ENCODE data around the gene USP24.
A peak's percentile ranks its signal among the peaks of the same experiment; 100 is the strongest.

Gene USP24, protein sequence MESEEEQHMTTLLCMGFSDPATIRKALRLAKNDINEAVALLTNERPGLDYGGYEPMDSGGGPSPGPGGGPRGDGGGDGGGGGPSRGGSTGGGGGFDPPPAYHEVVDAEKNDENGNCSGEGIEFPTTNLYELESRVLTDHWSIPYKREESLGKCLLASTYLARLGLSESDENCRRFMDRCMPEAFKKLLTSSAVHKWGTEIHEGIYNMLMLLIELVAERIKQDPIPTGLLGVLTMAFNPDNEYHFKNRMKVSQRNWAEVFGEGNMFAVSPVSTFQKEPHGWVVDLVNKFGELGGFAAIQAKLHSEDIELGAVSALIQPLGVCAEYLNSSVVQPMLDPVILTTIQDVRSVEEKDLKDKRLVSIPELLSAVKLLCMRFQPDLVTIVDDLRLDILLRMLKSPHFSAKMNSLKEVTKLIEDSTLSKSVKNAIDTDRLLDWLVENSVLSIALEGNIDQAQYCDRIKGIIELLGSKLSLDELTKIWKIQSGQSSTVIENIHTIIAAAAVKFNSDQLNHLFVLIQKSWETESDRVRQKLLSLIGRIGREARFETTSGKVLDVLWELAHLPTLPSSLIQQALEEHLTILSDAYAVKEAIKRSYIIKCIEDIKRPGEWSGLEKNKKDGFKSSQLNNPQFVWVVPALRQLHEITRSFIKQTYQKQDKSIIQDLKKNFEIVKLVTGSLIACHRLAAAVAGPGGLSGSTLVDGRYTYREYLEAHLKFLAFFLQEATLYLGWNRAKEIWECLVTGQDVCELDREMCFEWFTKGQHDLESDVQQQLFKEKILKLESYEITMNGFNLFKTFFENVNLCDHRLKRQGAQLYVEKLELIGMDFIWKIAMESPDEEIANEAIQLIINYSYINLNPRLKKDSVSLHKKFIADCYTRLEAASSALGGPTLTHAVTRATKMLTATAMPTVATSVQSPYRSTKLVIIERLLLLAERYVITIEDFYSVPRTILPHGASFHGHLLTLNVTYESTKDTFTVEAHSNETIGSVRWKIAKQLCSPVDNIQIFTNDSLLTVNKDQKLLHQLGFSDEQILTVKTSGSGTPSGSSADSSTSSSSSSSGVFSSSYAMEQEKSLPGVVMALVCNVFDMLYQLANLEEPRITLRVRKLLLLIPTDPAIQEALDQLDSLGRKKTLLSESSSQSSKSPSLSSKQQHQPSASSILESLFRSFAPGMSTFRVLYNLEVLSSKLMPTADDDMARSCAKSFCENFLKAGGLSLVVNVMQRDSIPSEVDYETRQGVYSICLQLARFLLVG (N-terminal part only)
- 233 to 319 (median 314) reads per million in 3 experiments for total RNA-seq

DNA sequence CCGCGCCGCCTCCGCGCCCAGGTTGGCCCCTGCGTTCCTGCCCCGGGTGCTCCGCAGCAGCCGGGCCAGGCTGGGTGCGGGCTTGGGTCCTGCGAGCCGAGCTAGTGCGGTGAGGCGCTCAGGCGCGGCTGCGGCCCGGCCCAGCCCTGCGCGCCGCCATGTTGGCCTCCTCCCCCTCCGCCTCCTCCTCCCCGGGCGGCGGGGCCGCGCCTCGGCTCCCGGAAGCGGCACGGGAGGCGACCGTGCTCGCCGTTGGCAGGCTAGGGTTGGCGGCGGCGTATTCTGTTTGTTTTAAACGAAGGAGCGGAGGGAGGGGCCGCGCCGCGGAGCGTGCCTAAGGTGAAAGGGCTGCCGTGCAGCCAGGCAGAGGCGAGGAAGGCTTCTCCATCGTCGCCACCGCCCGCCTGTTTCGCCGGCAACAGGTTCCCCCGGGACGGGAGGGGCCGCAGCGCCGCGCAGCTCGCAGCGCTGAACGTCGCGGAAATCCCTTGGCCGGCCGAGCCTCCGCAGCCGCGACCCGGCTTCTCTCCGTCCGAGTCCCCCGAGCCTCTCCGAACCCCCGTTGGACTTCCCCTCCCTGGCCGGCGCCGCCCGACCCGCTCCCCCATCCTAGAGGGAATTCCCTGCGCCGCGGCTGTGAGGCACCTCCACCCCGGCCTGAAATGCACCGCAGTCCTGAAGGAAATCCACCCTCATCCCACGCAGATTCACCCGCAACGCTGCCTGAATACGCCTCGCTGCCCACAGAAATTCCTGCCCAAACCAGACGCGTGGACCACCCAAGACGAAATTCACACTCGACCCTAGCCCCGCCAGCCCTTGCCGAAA lies at the start of gene USP24:
TSS of gene USP24 (minus strand) at position 171 of the 828 bp plus-strand sequence. CDS start 251 bp downstream, outside the sequence.
- peak; percentile 88 for DNase-seq

DNA sequence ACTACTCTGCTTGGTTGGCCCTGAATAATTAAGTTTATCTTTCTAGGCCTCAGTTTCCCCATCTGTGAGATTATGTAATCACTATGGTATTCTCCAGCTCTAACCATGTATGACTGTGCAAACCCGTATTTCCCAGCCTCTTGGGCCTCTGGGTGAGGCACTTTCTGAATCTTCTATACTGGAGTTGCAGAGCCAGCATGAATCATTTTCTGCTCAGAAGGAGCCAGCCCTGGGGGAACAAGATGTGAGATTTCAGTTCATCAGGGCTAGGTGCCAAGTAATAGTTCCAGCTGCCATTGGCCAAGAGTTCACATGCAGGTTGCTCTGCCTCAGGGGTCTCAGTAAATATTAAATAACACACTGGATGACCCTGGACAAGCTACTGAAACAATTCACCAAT lies 47.7 kb upstream of the USP24 start:
- no peak for DNase-seq

DNA sequence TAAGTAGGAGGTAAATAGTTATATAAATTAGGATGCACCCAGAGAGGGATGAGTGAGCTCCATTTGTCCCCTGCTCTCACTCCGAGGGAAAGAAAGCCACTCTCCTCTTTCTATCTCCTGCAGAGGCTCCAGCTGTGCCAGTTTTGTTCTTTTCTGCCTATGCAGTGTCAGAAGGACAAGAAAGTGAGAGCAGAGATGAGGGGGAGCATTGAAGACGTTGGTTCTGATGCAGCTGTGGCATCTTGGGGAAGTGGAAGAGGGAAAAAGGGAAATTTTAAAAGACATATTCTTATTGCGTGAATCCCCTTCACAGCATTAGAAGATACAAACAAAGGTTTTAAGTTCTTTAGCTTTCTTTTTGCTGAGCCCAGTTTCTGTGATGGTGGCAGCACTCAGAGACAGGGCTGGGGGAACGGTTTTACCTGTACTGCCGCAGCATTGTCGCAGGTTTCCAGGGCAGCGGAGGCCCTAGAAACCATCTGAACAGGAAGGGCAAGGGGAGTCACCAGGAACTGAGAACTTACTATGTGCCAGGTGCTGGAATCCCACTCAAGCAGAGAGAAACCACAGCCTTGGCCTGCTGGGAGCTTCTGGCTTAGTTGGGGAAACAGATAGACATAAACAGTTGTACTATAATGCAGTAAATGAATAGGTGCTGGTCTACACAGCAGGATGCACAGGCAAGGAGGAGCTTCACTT lies 44.9 kb upstream of the USP24 start:
- no peak for DNase-seq

DNA sequence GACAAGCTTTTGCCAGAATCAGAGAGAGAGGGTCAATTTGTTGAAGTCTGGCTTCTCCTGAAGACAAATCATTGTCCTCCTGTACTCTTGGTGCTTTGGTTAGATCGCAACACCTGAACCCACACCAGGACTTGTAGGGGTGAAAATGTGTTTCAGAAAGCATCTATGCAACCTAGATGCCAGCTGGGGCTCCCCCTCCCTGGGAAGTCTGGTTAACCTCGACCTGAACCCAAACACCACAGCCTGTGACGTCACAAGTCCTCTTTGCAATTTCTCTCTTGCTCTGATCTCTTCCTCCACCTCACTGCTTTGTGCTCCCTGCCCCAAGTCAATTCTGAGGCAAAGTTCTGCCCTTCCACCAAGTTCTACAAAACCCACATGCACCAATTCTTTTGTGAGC lies 42.8 kb upstream of the USP24 start:
- DNase-seq, result peak; percentile 75

DNA sequence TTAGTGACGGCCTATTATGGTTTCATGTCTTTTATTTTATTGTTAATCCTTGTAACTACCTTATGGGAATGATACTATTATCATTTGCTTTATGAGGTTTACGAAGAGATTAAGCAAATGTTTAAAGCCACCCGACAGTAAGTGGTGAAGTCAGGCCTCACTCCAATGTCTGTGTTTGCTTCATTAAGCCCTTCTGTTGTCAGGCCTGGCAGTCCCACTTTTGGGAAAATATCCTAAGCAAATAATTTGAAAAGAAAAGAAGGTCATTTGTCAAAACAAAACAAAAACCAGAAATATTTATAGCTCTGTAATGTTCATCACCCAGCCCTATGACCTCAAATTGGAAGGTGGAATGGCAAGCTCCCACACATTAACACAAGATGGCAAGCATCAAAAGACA lies 40.7 kb upstream of the USP24 start:
- no peak for DNase-seq

DNA sequence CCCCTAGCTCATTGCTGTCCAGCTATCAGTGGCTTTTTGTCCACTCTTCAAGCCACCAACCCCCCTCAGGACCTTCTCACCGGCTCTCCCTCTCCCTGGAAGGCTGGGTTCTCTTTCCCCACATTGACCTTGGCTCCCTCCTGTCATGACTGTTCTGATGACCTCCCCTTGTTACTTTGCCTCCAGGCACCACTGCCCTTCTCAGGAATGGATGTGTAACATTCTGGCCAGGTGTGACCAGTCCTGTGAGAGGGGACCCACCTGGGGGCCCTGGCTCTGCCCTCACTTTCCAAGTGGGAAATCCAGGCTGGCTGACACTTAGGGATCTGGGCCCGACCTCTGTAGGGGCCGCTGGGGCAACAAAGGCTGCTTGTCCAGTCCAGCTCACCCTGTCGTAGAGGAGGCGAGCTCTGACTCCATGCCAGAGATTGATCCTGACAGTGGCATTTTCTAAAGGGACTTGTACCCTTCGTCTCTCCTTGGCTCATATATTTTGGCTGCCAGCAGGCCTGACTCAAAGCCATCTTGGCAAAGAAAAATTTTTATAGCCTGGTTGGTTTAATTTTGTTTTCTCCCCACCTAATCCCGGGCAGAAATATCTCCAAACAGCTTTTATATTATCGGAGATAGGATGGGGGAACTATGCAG lies 37.9 kb upstream of the USP24 start:
- DNase-seq, result no peak

GRCh38 chr1:55250399-55251075 lies 35.4 kb upstream of the USP24 start:
- no peak for DNase-seq

- DNase-seq, result no peak
Observed at GRCh38 chr1:55249646-55250398, 34.7 kb upstream of the USP24 start.

GRCh38 chr1:55246896-55247295 lies 31.7 kb upstream of the USP24 start:
- DNase-seq, result no peak

DNA sequence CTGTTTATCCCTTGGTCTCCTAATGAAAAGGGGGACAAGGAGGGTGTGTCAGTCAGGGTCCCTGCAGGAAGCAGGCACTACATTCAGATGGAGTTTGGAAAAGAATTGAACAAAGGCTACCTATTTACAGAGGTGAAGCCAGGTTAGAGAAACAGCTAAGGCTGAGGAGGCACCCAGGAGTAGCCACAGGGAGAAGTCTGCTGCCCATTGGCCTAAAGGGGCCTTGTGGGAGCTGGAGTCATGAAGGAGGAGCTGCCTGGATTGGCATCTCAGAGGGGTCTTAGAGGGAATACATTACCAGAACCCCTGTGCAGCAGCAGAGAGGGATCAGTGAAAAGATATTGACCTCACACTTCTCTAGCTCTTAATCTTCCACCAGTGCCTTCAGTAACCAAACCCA lies 31.2 kb upstream of the USP24 start:
- no peak for DNase-seq

DNA sequence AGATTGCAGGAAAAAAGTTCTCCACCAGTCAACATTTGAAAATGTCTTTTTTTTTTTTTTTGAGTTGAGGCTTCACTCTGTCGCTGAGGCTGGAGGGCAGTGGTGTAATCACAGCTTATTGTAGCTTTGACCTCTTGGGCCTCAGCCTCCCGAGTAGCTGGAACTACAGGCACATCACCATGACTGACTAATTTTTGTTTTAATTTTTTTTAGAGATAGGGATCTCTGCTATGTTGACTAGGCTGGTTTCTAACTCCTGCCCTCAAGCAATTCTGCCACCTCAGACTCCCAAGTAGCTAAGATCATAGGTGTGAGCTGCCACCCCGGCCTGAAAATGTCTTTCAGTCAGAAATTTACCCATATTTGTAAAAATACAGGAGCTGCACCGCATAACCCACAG lies 30.6 kb upstream of the USP24 start:
- DNase-seq, result no peak

GRCh38 chr1:55244476-55245099 lies 29.4 kb upstream of the USP24 start:
- no peak for DNase-seq

DNA sequence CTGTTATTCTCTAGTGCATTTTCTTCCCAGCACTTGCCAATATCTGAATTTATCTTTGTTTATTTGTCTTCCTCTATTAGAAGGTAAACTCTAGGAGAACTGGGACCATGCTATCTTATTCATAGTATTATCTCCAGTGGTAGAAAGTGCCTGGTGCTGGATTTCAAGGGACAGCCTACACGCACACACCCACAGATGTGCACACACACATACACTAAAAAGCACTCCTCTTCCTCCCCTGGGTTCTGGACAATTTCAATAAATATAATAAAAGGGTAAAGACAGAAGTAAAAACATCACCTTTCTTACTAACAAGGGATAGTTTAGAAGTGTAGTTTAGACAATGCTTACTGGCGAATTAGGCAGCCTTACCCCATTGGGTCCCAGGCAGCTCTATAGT lies 28.5 kb upstream of the USP24 start:
- no peak for DNase-seq

DNA sequence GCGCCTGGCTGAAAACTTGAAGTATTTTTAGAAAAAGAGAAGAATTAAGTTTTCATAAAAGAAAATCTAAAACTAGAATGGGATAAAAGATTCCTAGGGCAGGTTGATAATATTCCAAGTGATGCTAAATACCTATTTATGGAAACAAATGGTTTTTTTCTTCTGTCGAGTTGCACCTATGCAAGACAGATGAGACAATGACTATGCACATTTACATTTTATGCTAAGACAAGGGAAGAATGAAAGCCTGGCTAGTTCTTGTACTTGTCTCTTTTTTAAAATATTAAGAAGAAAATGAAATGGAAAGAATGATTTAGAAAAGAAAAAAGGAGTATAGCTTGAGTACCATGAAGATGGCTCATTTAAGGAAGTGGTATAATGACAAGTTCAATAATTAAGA lies 24.4 kb upstream of the USP24 start:
- no peak for DNase-seq

GRCh38 chr1:55235722-55236121 lies 20.6 kb upstream of the USP24 start:
- no peak for DNase-seq

DNA sequence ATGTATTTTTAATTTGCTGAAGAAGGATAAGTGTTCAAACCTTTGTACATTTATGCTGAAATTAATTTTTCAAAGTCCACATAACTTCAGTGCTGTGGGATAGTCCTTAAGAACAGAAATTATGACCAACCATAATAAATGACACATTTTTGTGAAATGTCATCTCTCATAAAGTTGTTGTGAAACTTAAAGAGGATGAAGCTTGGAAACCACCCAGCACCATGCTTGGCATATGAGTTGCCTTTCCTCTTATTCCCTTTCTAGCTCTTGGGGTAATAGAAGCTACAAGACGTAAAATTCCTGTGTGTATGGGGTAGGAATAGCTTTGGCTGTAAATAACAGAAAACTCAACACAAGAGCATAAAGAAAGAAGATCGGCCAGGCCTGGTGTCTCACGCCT lies 18.9 kb upstream of the USP24 start:
- no peak for DNase-seq

GRCh38 chr1:55233145-55233777 lies 18.1 kb upstream of the USP24 start:
- DNase-seq, result no peak

DNA sequence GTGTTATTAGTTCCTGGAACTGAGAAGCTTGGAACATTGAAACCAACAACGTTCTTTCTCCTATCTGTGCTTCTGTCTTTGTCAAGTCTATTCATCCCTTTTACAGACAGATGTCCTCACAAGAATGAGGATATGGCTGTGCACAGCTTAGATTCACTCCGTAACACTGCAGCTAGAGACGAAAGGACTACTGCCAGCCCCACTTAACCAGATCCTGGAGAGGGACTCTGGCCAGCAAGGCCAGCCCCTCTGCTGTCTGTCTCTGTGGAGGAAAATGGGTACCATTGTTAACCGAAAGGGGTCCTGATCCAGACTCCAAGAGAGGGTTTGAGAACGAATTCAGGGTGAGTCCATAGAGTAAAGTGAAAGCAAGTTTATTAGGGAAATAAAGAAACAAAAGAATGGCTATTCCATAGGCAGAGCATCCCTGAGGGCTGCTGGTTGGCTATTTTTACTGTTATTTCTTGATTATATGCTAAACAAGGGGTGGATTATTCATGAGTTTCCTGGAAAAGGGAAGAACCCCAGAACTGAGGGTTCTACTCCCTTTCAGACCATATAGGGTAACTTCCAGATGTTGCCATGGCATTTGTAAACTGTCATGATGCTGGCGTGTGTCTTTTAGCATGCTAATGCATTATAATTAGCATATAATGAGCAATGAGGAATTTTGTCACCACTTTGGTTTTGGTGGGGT lies 17.4 kb upstream of the USP24 start:
- DNase-seq, result no peak

All from central memory CD4-positive, alpha-beta T cell (primary cell).